Dendritic cell treated with granulocyte-macrophage colony-stimulating factor and Interleukin-4, amounts not matched to agents 40 ng/mL and 50 ng/mL, for 4 days (primary cell): ENCODE results near the gene TACC2.
"Not testable (repeated sequence)": the region's sequence is repeated elsewhere in the genome, so short reads cannot be mapped to it uniquely, and the experiment has no call there.

Experiments
- H3K27ac Mint-ChIP-seq: one replicate; pipeline ENCODE4 v1.8.0; 2022; ENCODE audit warnings: mild to moderate bottlenecking, mixed read lengths
- H3K27me3 Mint-ChIP-seq: one replicate; pipeline ENCODE4 v1.8.0; 2022; ENCODE audit warnings: mild to moderate bottlenecking, mixed read lengths
- H3K36me3 Mint-ChIP-seq: one replicate; pipeline ENCODE4 v1.8.0; 2022; ENCODE audit warnings: low read depth, mixed read lengths
- H3K4me1 Mint-ChIP-seq: one replicate; pipeline ENCODE4 v1.8.0; 2022; ENCODE audit warnings: low read depth, mixed read lengths
- H3K4me3 Mint-ChIP-seq: one replicate; pipeline ENCODE4 v1.8.0; 2022; ENCODE audit warnings: mild to moderate bottlenecking, moderate library complexity, mixed read lengths
- H3K9me3 Mint-ChIP-seq: one replicate; pipeline ENCODE4 v1.8.0; 2022; ENCODE audit warnings: mixed read lengths
- intact Hi-C: fragments of 100-400 bp; cut with micrococcal nuclease; formaldehyde crosslinking; loops from one replicate; pipeline ENCODE4 v1.15.0; 2022

TACC2 gene

GRCh38 chr10:121988361-121989324 is at the start of gene TACC2:
TACC2 (plus strand) TSS chr10:121989163; CDS start chr10:122021982, 32,819 bp downstream.
- Mint-ChIP-seq H3K36me3 (no peaks in the 10 kb centered on the region), H3K4me1 (no peaks in the 10 kb centered on the region), H3K4me3 (no peak within 1 kb of the TSS), H3K9me3 (peaks cover 28% of the 10 kb centered on the region), H3K27me3 (peaks cover 2% of the 10 kb centered on the region), H3K27ac (no peak within 1 kb of the TSS)
- intact Hi-C loops = no loop called here

GRCh38 chr10:121941532-121941931 is 47.4 kb upstream of the TACC2 start:
- H3K27ac Mint-ChIP-seq = no peak overlapping the region
- no peak overlapping the region for H3K4me3 Mint-ChIP-seq
- peaks cover 9% of the 10 kb centered on the region for H3K4me1 Mint-ChIP-seq
- intact Hi-C loops = no loop called here
- H3K9me3 Mint-ChIP-seq = no peaks in the 10 kb centered on the region
- H3K36me3 Mint-ChIP-seq = no peaks in the 10 kb centered on the region
- peaks cover 4% of the 10 kb centered on the region for H3K27me3 Mint-ChIP-seq

GRCh38 chr10:121942749-121943416 is 46.1 kb upstream of the TACC2 start:
- intact Hi-C loops = no loop called here
- H3K36me3 Mint-ChIP-seq = no peaks in the 10 kb centered on the region
- H3K9me3 Mint-ChIP-seq = no peaks in the 10 kb centered on the region
- no peak overlapping the region for H3K27ac Mint-ChIP-seq
- peaks cover 12% of the 10 kb centered on the region for H3K4me1 Mint-ChIP-seq
- no peaks in the 10 kb centered on the region for H3K27me3 Mint-ChIP-seq
- H3K4me3 Mint-ChIP-seq = no peak overlapping the region

GRCh38 chr10:121947343-121948330 is 41.3 kb upstream of the TACC2 start:
- H3K9me3 Mint-ChIP-seq = no peaks in the 10 kb centered on the region
- intact Hi-C loops = no loop called here
- peaks cover 20% of the 10 kb centered on the region for H3K4me1 Mint-ChIP-seq
- no peaks in the 10 kb centered on the region for H3K27me3 Mint-ChIP-seq
- no peaks in the 10 kb centered on the region for H3K36me3 Mint-ChIP-seq
- H3K27ac Mint-ChIP-seq = no peak overlapping the region
- no peak overlapping the region for H3K4me3 Mint-ChIP-seq

GRCh38 chr10:121949049-121949448 is 39.9 kb upstream of the TACC2 start:
- intact Hi-C loops = no loop called here

GRCh38 chr10:121949451-121949850 is 39.5 kb upstream of the TACC2 start:
- H3K4me3 Mint-ChIP-seq = no peak overlapping the region
- no peaks in the 10 kb centered on the region for H3K9me3 Mint-ChIP-seq
- intact Hi-C loops = no loop called here
- H3K36me3 Mint-ChIP-seq = no peaks in the 10 kb centered on the region
- H3K4me1 Mint-ChIP-seq = peaks cover 13% of the 10 kb centered on the region
- no peaks in the 10 kb centered on the region for H3K27me3 Mint-ChIP-seq
- no peak overlapping the region for H3K27ac Mint-ChIP-seq

More at GRCh38 chr10:121949049-121949448, 39.9 kb upstream of the TACC2 start:
- Mint-ChIP-seq H3K36me3 (no peaks in the 10 kb centered on the region), H3K4me3 (no peak overlapping the region), H3K27ac (no peak overlapping the region), H3K4me1 (peaks cover 13% of the 10 kb centered on the region), H3K27me3 (no peaks in the 10 kb centered on the region), H3K9me3 (no peaks in the 10 kb centered on the region)

- H3K27me3 Mint-ChIP-seq = no peaks in the 10 kb centered on the region
- intact Hi-C loops = no loop called here
- H3K9me3 Mint-ChIP-seq = no peaks in the 10 kb centered on the region
- H3K4me3 Mint-ChIP-seq = no peak overlapping the region
- H3K36me3 Mint-ChIP-seq = peaks cover 26% of the 10 kb centered on the region
- H3K4me1 Mint-ChIP-seq = peaks cover 13% of the 10 kb centered on the region
- no peak overlapping the region for H3K27ac Mint-ChIP-seq
Observed at GRCh38 chr10:121952226-121952625, 36.7 kb upstream of the TACC2 start.

- no peak overlapping the region for H3K4me3 Mint-ChIP-seq
- H3K4me1 Mint-ChIP-seq = peaks cover 3% of the 10 kb centered on the region
- no peaks in the 10 kb centered on the region for H3K9me3 Mint-ChIP-seq
- H3K27me3 Mint-ChIP-seq = no peaks in the 10 kb centered on the region
- H3K27ac Mint-ChIP-seq = no peak overlapping the region
- H3K36me3 Mint-ChIP-seq = peaks cover 49% of the 10 kb centered on the region
- intact Hi-C loops = no loop called here
Observed at GRCh38 chr10:121956111-121957061, 32.6 kb upstream of the TACC2 start.

GRCh38 chr10:121959671-121960070 is 29.3 kb upstream of the TACC2 start:
- no peaks in the 10 kb centered on the region for H3K9me3 Mint-ChIP-seq
- H3K4me1 Mint-ChIP-seq = no peaks in the 10 kb centered on the region
- no peak overlapping the region for H3K27ac Mint-ChIP-seq
- H3K36me3 Mint-ChIP-seq = peaks cover 74% of the 10 kb centered on the region
- no peak overlapping the region for H3K4me3 Mint-ChIP-seq
- H3K27me3 Mint-ChIP-seq = no peaks in the 10 kb centered on the region
- intact Hi-C loops = no loop called here

GRCh38 chr10:121961456-121961855 is 27.5 kb upstream of the TACC2 start:
- intact Hi-C loops = no loop called here
- H3K4me1 Mint-ChIP-seq = no peaks in the 10 kb centered on the region
- no peaks in the 10 kb centered on the region for H3K9me3 Mint-ChIP-seq
- H3K36me3 Mint-ChIP-seq = peaks cover 74% of the 10 kb centered on the region
- H3K4me3 Mint-ChIP-seq = no peak overlapping the region
- H3K27me3 Mint-ChIP-seq = no peaks in the 10 kb centered on the region
- no peak overlapping the region for H3K27ac Mint-ChIP-seq

GRCh38 chr10:121965996-121966395 is 23.0 kb upstream of the TACC2 start:
- peaks cover 84% of the 10 kb centered on the region for H3K36me3 Mint-ChIP-seq
- intact Hi-C loops = no loop called here
- no peaks in the 10 kb centered on the region for H3K27me3 Mint-ChIP-seq
- no peak overlapping the region for H3K4me3 Mint-ChIP-seq
- no peak overlapping the region for H3K27ac Mint-ChIP-seq
- no peaks in the 10 kb centered on the region for H3K9me3 Mint-ChIP-seq
- H3K4me1 Mint-ChIP-seq = no peaks in the 10 kb centered on the region

- Mint-ChIP-seq H3K4me1 (peaks cover 16% of the 10 kb centered on the region), H3K36me3 (peaks cover 80% of the 10 kb centered on the region)
- H3K4me3 Mint-ChIP-seq, H3K9me3 Mint-ChIP-seq, H3K27ac Mint-ChIP-seq, H3K27me3 Mint-ChIP-seq, intact Hi-C loops: not testable (repeated sequence)
Observed at GRCh38 chr10:121969086-121969485, 19.9 kb upstream of the TACC2 start.
